ENCODE results near the gene GPSM3.

GPSM3 gene

GRCh38 chr6:32147401-32148132 is 44.9 kb downstream of the GPSM3 start:
- TF ChIP-seq SIN3A (IDR thresholded peaks at IDR 0.05; ENCODE audit: borderline replicate concordance, insufficient read depth, low read length) (no peak), POLR2AphosphoS5 (IDR thresholded peaks at IDR 0.05; ENCODE audit: low read depth, low read length) (no peak), TAF1 (IDR thresholded peaks at IDR 0.05; ENCODE audit: borderline replicate concordance, insufficient read depth, low read length) (no peak), FOXP2 (optimal IDR thresholded peaks at IDR 0.05; ENCODE audit: borderline replicate concordance, extremely low read depth, extremely low read length, insufficient read depth) (no peak)
- TF ChIP-seq, protein P1, sequence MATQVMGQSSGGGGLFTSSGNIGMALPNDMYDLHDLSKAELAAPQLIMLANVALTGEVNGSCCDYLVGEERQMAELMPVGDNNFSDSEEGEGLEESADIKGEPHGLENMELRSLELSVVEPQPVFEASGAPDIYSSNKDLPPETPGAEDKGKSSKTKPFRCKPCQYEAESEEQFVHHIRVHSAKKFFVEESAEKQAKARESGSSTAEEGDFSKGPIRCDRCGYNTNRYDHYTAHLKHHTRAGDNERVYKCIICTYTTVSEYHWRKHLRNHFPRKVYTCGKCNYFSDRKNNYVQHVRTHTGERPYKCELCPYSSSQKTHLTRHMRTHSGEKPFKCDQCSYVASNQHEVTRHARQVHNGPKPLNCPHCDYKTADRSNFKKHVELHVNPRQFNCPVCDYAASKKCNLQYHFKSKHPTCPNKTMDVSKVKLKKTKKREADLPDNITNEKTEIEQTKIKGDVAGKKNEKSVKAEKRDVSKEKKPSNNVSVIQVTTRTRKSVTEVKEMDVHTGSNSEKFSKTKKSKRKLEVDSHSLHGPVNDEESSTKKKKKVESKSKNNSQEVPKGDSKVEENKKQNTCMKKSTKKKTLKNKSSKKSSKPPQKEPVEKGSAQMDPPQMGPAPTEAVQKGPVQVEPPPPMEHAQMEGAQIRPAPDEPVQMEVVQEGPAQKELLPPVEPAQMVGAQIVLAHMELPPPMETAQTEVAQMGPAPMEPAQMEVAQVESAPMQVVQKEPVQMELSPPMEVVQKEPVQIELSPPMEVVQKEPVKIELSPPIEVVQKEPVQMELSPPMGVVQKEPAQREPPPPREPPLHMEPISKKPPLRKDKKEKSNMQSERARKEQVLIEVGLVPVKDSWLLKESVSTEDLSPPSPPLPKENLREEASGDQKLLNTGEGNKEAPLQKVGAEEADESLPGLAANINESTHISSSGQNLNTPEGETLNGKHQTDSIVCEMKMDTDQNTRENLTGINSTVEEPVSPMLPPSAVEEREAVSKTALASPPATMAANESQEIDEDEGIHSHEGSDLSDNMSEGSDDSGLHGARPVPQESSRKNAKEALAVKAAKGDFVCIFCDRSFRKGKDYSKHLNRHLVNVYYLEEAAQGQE (IDR thresholded peaks at IDR 0.05; ENCODE audit: insufficient read depth in 1 of 2, low read depth in 2 of 2, low read length in 2 of 2): no peak

GRCh38 chr6:32146687-32147086 is 45.8 kb downstream of the GPSM3 start:
- no peak for TF ChIP-seq TAF1 (IDR thresholded peaks at IDR 0.05; ENCODE audit: borderline replicate concordance, insufficient read depth, low read length)
- no peak for TF ChIP-seq POLR2AphosphoS5 (IDR thresholded peaks at IDR 0.05; ENCODE audit: low read depth, low read length)
- TF ChIP-seq SIN3A (IDR thresholded peaks at IDR 0.05; ENCODE audit: borderline replicate concordance, insufficient read depth, low read length): no peak
- no peak for TF ChIP-seq FOXP2 (optimal IDR thresholded peaks at IDR 0.05; ENCODE audit: borderline replicate concordance, extremely low read depth, extremely low read length, insufficient read depth)
- TF ChIP-seq, protein P1 (IDR thresholded peaks at IDR 0.05; ENCODE audit: insufficient read depth in 1 of 2, low read depth in 2 of 2, low read length in 2 of 2): no peak

- no peak for TF ChIP-seq FOXP2 (optimal IDR thresholded peaks at IDR 0.05; ENCODE audit: borderline replicate concordance, extremely low read depth, extremely low read length, insufficient read depth)
- TF ChIP-seq, protein P1 (IDR thresholded peaks at IDR 0.05; ENCODE audit: insufficient read depth in 1 of 2, low read depth in 2 of 2, low read length in 2 of 2): no peak
- TF ChIP-seq SIN3A (IDR thresholded peaks at IDR 0.05; ENCODE audit: borderline replicate concordance, insufficient read depth, low read length): no peak
- no peak for TF ChIP-seq TAF1 (IDR thresholded peaks at IDR 0.05; ENCODE audit: borderline replicate concordance, insufficient read depth, low read length)
- no peak for TF ChIP-seq POLR2AphosphoS5 (IDR thresholded peaks at IDR 0.05; ENCODE audit: low read depth, low read length)
These were observed 46.2 kb downstream of the GPSM3 start for GRCh38 chr6:32146287-32146686.

Data from PFSK-1 (cell line).